NT2/D1 (cell line): ENCODE measurements around the gene INPP5K.

Source experiments
- SUZ12 ChIP-seq: IDR thresholded peaks from 2 replicates; pipeline ENCODE4 v1.6.1; 2011; ENCODE audit not compliant: insufficient read length, insufficient read depth; ENCODE audit errors: extremely low read depth
- YY1 ChIP-seq: IDR thresholded peaks from 2 replicates; pipeline ENCODE4 v1.6.1; 2011; ENCODE audit not compliant: insufficient read length, insufficient read depth

DNA sequence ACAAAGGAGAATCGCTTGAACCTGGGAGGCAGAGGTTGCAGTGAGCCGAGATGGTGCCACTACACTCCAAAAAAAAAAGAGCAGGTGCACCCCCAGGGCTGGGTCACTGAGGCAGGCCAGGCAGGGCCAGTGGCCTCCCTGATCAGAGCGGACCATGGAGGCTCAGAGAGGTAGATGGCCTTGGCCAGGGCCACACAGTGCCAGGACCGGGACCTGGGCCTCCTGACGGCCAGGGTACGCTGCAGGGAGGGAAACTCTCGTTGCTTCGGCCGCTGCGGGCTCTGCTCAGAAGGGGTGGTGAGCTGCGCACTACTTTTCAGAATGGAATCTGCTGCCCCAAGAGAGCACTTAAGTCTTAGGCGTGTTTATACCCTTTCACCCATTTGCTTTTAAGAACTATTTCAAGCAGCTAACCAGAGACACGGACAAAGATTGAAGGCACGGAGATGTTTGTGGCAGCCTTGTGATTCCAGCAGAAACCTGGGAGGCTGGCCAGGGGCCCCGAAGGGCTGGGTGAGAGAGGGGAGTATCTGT is 41.0 kb downstream of the INPP5K start:
- TF ChIP-seq SUZ12 (no peak), YY1 (no peak)
